G401 (cell line): ENCODE data around the gene KIF3A. TPM values are rescaled to one million over a fixed set of nuclear protein-coding genes. Genes with fewer than 3 reads are reported as not detected.

Source experiments
- DNase-seq: peaks from one replicate; pipeline ENCODE4 v3.0.0-alpha.2; 2015; ENCODE audit warnings: low spot score
- in situ Hi-C: cut with HindIII; loops from 2 replicates; pipeline ENCODE4 v1.10.0; 2016; ENCODE audit warnings: low sequenced_read_pairs, mixed read lengths
- total RNA-seq: library from RNA; depleted of rRNA; stranded (reverse); fragments of >200 nt; shearing (Covaris generic); gene quantifications from 2 replicates; pipeline ENCODE4 v1.2.3, GENCODE V29; 2014

Gene KIF3A
- total RNA-seq, 1 experiment from 2014 or later: 6.4 TPM

DNA sequence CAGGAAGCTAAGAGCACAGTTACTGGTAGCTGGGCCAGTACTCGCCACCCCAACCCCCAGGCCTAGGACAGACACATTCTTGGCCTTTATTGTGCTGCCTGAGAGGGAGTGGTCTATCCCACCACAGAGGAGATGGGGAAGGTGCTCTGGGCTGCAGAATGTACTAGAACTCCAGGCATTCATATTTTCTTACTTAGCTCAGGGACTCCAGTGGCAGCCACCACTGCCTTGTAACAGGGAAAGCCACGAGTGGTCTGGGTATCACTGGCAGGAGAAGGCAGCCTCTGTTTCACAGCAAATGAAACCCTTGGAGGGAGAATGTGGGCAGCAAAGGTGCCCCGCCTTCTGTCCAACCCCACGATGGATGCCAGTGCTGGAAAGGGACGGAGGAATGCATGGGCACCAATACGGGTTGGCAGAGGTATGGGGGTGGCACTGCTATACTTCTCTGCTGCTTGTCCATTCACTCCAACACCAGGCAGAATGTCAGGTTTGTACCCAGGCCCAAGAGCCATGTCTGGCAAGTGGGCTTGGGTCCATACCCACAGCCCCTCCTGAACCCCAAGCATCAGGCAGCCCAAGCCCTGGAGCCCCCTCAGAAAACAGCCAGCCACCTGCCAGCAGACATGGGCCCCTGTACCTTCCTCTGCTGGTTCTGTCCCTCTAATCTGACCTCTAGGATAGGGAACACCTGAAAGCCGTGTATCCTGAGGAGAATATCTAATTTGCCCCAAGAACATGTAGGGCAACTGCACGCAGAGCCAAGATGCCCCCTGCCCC lies 35.1 kb upstream of the KIF3A start:
- no peak for DNase-seq
- in situ Hi-C loops: no loop called here

DNA sequence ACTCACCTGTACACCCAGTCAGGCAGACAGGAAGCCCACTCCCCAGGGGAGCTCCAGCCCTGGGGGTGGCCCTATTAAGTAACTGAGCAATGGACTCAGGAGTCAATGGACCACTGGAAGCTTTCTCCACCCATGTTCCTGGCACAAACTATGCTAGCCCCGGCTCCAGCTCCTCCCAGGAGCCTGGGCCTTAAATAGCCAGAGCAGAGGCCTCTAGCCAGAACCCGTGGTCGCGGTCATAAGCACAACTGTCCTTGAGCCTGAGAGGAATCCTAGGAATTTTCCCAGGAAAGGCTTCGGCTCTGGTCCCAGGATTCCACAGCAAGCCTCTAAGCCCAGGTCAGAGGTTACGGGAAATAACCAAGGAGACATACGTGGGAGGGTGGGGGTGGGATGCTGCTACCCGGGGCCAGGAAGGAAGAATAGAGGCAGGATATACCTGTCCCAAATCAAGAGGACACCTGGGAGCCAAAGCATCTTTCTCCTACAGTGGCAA lies 34.2 kb upstream of the KIF3A start:
- in situ Hi-C loops: no loop called here
- DNase-seq: peak; percentile 52

- in situ Hi-C loops: no loop called here
- peak; percentile 48 for DNase-seq
These were observed 33.3 kb upstream of the KIF3A start for GRCh38 chr5:132770476-132771159.

GRCh38 chr5:132768485-132768868 lies 31.1 kb upstream of the KIF3A start:
- in situ Hi-C loops: no loop called here
- no peak for DNase-seq

- DNase-seq: peak; percentile 62
- in situ Hi-C loops: no loop called here
These were observed 29.8 kb upstream of the KIF3A start for GRCh38 chr5:132767150-132767549.

DNA sequence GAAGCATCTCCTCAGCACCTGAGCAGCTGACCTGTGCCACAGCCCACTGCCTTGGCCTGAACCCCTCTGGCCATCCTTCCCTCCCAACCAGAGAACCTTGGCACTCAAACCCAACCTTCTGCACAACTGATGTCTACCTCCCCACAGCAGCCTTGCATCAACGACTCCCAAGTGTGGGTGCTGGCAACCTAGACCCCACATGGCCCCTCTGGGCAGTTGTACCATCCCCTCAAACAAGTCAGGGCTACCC lies 29.4 kb upstream of the KIF3A start:
- no peak for DNase-seq
- in situ Hi-C loops: no loop called here

GRCh38 chr5:132766020-132766805 lies 28.9 kb upstream of the KIF3A start:
- in situ Hi-C loops: no loop called here
- no peak for DNase-seq

- DNase-seq: no peak
These were observed 28.1 kb upstream of the KIF3A start for GRCh38 chr5:132765311-132766019.

GRCh38 chr5:132764671-132765238 lies 27.4 kb upstream of the KIF3A start:
- no peak for DNase-seq
- in situ Hi-C loops: no loop called here

More at GRCh38 chr5:132765311-132766019, 28.1 kb upstream of the KIF3A start:
- in situ Hi-C loops: no loop called here

GRCh38 chr5:132764051-132764450 lies 26.7 kb upstream of the KIF3A start:
- in situ Hi-C loops: no loop called here
- DNase-seq: no peak

DNA sequence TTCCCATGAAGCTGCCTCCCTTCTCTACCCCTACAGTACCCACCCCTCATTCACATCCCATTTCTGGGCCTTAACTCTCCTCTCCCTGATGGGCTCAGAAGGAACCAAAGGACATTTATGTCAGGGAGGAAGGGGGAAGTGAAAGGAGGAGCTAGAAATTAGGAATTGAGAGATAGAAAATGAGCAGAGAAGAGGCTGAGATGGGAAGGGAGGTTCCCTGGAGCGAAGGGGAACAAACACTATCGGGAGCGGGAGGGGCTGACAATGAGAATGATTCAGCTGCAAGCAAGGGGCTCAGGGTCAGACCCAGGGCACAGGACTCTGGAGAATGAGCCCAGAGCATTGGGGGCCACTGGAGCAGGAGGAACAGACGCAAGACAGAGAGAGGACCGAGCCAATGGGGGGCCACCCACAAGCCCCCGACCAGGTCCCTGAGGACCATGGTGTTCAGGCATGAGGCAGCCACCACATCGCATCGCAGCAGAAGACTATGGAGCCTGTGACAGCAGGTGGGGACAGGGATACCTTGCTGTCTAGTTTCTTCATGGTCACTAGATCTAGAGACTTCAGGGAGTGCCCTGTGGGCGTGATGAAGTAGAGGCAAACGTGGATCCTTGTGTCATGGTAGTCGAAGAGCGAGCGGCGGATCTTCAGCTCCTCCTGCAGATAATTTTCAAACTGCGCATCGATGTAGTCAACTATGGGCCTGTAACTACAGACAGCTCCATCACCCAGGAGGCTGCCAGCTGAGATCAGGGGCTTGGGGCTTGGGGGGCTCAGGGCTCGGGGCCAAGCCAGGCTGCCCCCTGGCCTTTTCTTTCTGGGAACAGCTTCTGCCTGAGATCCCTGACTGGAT lies 26.1 kb upstream of the KIF3A start:
- no peak for DNase-seq

GRCh38 chr5:132762246-132763000 lies 25.1 kb upstream of the KIF3A start:
- no peak for DNase-seq
- in situ Hi-C loops: no loop called here

More for the DNA sequence above, 26.1 kb upstream of the KIF3A start:
- in situ Hi-C loops: no loop called here

- in situ Hi-C loops: no loop called here
These were observed 24.2 kb upstream of the KIF3A start for GRCh38 chr5:132761321-132762240.

GRCh38 chr5:132760601-132761317 lies 23.4 kb upstream of the KIF3A start:
- DNase-seq: no peak
- in situ Hi-C loops: no loop called here

More at GRCh38 chr5:132761321-132762240, 24.2 kb upstream of the KIF3A start:
- no peak for DNase-seq

DNA sequence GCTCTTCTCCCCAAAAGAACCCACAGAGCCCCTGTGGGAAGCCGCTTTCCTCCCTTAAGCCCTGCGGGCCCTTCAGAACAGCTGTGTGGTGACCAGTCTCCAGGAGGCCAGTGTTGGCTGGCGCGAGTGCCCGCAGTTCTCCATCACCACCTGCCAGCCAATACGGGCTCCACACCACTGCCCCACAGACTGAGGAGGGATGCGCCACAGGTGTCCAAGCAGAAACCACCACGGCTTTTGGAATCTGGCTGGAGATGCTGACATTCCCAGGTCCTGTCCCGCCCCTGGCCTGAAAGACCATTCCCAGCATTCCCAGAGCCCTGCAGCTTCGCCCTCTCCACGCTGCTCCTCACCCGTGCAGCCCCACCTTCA lies 22.7 kb upstream of the KIF3A start:
- in situ Hi-C loops: no loop called here
- DNase-seq: no peak
